GM10266 (cell line): Measurements from ENCODE around the gene GRIN2A.

Experiments
- DNase-seq: peaks from one replicate; pipeline ENCODE4 v3.0.0; 2012; ENCODE audit errors: extremely low spot score
- TF ChIP-seq, protein P1 (sequence below): IDR thresholded peaks from 2 replicates; pipeline ENCODE4 v1.5.1; 2012; ENCODE audit warnings: mild to moderate bottlenecking, low read depth; ENCODE audit not compliant: control insufficient read depth, insufficient read depth; ENCODE audit errors: missing control alignments

Gene GRIN2A

DNA sequence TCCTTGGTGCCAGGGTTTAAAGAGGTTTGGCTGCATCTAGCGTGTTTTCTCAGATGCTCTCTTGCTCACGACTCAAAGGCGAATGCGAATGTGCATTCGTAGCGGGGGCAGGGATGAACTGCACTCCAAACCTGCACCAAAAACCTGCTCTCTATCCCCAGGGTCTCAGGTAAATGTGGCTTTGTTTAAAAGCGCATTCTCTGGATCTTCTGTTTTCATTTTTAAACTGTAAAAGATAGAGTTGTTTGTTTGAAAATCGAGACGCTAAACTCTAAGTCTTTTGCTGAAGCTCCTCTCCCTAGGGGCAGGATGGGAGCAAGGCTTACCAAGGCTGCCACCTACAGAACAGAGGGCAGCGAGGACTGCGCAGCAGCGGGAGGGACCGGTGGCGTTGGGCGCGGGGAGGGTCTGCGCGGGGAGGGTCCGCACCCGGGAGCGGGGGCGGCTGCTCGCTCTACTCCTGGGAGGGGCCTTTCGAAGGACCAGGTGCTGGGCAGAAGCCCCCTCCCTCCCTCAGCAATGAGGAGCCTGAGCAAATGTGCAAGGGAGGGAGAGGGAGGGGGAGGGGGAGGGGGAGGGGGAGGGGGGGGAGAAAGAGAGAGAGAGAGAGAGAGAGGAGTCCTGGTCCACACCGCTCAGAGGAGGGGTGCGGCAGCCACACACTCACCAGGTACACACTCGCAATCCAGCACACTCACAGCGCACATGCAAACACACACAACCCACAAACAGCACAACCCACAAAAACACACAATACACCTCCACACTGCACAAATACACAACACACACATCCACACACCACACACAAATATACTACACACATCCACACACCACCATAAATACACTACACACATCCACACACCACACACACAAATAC lies 142.8 kb downstream of the GRIN2A start:
- peak; percentile 28 for DNase-seq

DNA sequence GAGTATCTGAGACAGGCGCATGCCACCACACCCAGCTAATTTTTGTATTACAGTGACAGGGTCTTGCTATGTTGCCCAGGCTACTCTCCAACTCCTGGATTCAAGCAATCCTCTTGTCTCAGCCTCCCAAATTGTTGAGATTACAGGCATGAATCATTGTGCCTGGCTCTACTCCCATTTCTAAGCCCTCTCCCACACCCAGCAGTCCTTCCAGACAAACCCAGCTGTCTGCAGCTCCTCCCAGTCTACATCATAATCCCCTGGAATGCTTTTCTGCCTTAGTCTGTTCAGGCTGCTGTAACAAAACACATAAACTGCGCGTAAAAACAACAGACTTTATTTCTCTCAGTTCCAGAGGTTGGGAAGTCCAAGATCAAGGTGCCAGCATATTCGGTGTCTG lies 144.5 kb downstream of the GRIN2A start:
- TF ChIP-seq, protein P1, sequence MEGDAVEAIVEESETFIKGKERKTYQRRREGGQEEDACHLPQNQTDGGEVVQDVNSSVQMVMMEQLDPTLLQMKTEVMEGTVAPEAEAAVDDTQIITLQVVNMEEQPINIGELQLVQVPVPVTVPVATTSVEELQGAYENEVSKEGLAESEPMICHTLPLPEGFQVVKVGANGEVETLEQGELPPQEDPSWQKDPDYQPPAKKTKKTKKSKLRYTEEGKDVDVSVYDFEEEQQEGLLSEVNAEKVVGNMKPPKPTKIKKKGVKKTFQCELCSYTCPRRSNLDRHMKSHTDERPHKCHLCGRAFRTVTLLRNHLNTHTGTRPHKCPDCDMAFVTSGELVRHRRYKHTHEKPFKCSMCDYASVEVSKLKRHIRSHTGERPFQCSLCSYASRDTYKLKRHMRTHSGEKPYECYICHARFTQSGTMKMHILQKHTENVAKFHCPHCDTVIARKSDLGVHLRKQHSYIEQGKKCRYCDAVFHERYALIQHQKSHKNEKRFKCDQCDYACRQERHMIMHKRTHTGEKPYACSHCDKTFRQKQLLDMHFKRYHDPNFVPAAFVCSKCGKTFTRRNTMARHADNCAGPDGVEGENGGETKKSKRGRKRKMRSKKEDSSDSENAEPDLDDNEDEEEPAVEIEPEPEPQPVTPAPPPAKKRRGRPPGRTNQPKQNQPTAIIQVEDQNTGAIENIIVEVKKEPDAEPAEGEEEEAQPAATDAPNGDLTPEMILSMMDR = no peak
- no peak for DNase-seq

More for the DNA sequence above, 142.8 kb downstream of the GRIN2A start:
- TF ChIP-seq, protein P1 = peak; percentile 44

DNA sequence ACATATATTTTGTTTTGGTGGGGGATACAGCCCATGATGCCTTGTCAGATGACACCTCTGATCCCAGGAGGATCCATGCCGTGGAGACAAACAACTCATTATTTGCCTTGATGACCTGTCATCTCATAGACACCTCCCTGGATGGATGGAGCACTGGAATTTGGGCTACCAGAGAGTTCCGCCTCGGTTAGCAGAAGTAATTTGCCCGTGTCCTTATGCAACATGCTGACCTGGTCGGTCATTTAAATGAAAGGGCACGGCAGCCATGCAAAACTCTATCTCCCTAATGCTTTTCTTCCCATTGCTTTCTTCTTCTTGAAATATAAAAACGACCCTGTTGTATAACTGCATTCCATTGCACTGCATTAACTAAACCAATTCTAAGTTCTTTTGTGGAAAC lies 145.3 kb downstream of the GRIN2A start:
- TF ChIP-seq, protein P1 = no peak
- DNase-seq = no peak

DNA sequence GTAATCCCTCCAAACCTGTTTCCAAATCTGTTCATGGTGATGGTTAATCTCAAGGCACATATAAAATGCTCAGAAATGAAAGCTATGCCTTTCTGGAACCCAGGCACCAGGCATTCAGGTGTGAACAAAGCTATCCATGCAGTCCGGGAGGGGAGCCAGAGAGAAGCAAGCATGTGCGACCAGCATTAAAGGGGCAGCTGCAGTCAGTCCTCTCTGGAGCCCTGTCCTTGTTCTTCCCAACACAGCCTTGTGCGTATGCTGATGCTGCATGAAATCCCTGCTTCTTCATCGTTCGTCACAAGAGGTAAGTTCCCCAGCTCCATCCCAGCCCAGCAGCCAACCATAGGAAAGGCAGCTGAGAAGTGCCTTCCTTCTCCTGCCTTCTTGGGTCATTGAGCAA lies 148.7 kb downstream of the GRIN2A start:
- TF ChIP-seq, protein P1 = no peak
- no peak for DNase-seq

DNA sequence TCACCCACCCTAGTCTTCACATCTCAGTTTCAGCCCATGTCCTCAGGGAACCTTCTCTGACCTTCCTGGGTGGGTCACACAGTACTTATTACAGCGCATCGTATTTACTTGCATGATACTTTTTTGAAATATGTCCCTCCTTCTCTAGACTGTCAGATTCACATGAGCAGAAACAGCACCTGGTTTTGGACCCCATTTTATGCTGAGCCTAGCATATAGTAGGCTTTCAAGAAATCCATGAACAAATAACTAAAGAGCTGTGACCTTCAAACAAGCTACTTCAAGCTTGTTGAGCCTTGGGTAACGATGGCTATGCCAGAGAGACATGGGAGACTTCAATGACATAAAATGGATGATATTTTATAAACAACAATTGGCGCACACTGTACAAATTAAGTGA lies 150.3 kb downstream of the GRIN2A start:
- TF ChIP-seq, protein P1 = no peak
- DNase-seq = no peak

DNA sequence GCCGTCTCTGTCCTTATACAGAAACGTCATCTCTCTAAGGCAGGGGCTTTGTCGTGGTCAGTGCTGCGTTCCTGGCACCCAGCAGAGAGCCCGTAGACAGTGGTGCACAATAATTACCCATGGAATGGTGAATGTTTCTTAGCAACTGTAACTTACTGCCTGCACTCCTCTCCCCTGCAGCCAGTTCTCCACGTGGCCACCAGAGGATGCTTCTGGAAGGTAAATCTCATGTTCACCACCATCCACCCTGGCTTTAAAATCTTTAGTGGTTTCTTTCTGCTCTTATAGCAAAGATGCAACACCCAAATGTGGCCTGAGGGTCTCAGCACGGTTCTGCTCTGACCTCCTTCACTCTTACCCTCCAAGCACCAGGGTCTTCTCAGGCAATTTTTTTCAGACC lies 150.8 kb downstream of the GRIN2A start:
- TF ChIP-seq, protein P1 = no peak
- no peak for DNase-seq

DNA sequence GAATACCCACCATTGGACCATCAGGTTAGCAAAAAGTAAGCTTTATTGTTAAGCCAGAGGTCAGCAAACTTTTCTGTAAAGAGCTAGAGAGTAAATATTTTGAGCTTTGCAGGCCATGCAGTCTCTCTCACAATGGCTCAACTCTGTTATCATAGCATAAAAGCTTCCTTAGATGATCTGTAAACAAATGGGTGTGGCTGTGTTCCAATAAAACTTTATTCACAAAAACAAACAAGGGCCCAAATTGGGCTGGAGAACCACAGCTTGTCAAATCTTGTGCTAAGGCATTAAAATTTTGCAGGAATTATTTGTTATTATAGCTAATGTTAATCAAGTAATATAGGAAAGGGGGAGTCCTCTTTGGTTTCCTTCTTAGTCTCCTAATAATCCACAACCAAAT lies 153.6 kb downstream of the GRIN2A start:
- no peak for DNase-seq
- TF ChIP-seq, protein P1 = no peak
